HEK293 (cell line): Measurements from ENCODE around the gene ELANE.

Experiments
- CTCF ChIP-seq: fragments of 450-650 bp; formaldehyde crosslinking; IDR thresholded peaks from 2 replicates; pipeline ENCODE4 v1.5.1; 2016; ENCODE audit warnings: missing biosample characterization, missing genetic modification characterization
- TCF7L2 ChIP-seq: IDR thresholded peaks from 2 replicates; pipeline ENCODE4 v1.6.1; 2011; ENCODE audit warnings: low read depth, mild to moderate bottlenecking, inconsistent platforms, low read length, moderate library complexity, borderline replicate concordance
- ZBTB21 ChIP-seq: fragments of 450-650 bp; formaldehyde crosslinking; IDR thresholded peaks from 2 replicates; pipeline ENCODE4 v1.5.1; 2017; ENCODE audit warnings: missing biosample characterization, missing genetic modification characterization
- ZNF366 ChIP-seq: fragments of 450-650 bp; formaldehyde crosslinking; conservative IDR thresholded peaks from 2 replicates; pipeline ENCODE4 v1.5.1; 2016; ENCODE audit warnings: missing biosample characterization, missing genetic modification characterization
- ZNF473 ChIP-seq: fragments of 450-650 bp; formaldehyde crosslinking; IDR thresholded peaks from 2 replicates; pipeline ENCODE4 v1.5.1; 2017; ENCODE audit warnings: missing biosample characterization, missing genetic modification characterization
- ZNF843 ChIP-seq: fragments of 450-650 bp; formaldehyde crosslinking; IDR thresholded peaks from 2 replicates; pipeline ENCODE4 v1.5.1; 2016; ENCODE audit warnings: missing biosample characterization, missing genetic modification characterization
- TF ChIP-seq, protein P1 (sequence below): fragments of 450-650 bp; formaldehyde crosslinking; IDR thresholded peaks from 2 replicates; pipeline ENCODE4 v1.5.1; 2016; ENCODE audit warnings: missing biosample characterization, missing genetic modification characterization, low read depth
- TF ChIP-seq, protein P2 (sequence below): fragments of 450-650 bp; formaldehyde crosslinking; IDR thresholded peaks from 2 replicates; pipeline ENCODE4 v1.5.1; 2016; ENCODE audit warnings: missing biosample characterization, missing genetic modification characterization

GRCh38 chr19:879711-880438, 27.8 kb downstream of the ELANE start:
- TF ChIP-seq TCF7L2 (no peak), CTCF (tag by site-specific recombination) (no peak), ZNF473 (tag by site-specific recombination) (no peak), ZBTB21 (tag by site-specific recombination) (no peak), ZNF366 (tag by site-specific recombination) (no peak), ZNF843 (no peak)
- TF ChIP-seq, protein P1, sequence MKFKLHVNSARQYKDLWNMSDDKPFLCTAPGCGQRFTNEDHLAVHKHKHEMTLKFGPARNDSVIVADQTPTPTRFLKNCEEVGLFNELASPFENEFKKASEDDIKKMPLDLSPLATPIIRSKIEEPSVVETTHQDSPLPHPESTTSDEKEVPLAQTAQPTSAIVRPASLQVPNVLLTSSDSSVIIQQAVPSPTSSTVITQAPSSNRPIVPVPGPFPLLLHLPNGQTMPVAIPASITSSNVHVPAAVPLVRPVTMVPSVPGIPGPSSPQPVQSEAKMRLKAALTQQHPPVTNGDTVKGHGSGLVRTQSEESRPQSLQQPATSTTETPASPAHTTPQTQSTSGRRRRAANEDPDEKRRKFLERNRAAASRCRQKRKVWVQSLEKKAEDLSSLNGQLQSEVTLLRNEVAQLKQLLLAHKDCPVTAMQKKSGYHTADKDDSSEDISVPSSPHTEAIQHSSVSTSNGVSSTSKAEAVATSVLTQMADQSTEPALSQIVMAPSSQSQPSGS = no peak
- TF ChIP-seq, protein P2, sequence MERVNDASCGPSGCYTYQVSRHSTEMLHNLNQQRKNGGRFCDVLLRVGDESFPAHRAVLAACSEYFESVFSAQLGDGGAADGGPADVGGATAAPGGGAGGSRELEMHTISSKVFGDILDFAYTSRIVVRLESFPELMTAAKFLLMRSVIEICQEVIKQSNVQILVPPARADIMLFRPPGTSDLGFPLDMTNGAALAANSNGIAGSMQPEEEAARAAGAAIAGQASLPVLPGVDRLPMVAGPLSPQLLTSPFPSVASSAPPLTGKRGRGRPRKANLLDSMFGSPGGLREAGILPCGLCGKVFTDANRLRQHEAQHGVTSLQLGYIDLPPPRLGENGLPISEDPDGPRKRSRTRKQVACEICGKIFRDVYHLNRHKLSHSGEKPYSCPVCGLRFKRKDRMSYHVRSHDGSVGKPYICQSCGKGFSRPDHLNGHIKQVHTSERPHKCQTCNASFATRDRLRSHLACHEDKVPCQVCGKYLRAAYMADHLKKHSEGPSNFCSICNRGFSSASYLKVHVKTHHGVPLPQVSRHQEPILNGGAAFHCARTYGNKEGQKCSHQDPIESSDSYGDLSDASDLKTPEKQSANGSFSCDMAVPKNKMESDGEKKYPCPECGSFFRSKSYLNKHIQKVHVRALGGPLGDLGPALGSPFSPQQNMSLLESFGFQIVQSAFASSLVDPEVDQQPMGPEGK = no peak
